Glomerular endothelial cell (primary cell): ENCODE results near the gene GPR18. TPM values are rescaled to one million over a fixed set of nuclear protein-coding genes. Genes with fewer than 3 reads are reported as not detected.

Experiments used
- DNase-seq: peaks from one replicate; pipeline ENCODE4 v3.0.0-alpha.2; 2011; ENCODE audit warnings: low read depth, low spot score; ENCODE audit errors: extremely low read depth
- total RNA-seq: library from RNA; depleted of rRNA; stranded (reverse); fragments of >200 nt; gene quantifications from 2 replicates; pipeline ENCODE4 v1.2.3, GENCODE V29; 2015

Gene GPR18
- total RNA-seq, 1 donor from 2014 or later: not detected

DNA sequence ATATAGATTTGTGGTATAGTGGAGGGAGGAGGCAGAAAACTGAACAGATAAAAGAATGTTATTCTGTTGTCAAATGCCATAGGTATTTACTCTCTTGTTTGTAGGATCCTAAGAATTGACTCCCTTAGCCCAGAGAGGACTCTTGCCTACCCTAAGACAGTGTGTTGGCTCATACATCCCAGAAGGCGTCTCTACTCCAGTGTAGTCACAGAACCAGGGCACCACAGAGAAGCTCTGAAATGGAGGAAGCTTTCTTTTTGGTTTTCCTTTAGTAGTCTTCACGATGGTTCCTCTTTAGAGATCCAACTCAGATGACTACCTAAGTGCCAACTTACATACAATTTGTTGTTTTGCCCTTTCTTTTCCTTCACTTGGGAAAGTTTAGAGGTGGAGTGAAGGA lies 35.0 kb upstream of the GPR18 start:
- no peak for DNase-seq

DNA sequence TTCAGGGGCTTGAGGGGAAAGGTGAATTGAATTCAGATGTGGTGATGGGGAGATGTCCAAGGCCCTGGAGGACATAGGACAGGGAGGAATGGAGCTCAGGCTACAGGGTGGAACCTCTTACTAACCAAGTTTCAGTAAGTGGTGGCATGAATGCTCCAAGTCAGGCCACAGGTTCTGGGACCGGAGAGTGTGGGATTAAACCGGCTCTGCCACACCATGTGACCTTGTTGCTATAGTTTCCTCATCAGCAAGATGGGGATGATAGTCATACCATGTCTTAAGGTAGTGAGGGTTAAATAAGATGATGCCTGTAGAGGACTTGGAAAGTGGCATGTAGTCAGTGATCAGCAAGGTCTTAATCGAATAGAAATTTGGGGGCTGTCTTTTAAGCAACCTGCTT lies 32.7 kb upstream of the GPR18 start:
- DNase-seq: no peak

DNA sequence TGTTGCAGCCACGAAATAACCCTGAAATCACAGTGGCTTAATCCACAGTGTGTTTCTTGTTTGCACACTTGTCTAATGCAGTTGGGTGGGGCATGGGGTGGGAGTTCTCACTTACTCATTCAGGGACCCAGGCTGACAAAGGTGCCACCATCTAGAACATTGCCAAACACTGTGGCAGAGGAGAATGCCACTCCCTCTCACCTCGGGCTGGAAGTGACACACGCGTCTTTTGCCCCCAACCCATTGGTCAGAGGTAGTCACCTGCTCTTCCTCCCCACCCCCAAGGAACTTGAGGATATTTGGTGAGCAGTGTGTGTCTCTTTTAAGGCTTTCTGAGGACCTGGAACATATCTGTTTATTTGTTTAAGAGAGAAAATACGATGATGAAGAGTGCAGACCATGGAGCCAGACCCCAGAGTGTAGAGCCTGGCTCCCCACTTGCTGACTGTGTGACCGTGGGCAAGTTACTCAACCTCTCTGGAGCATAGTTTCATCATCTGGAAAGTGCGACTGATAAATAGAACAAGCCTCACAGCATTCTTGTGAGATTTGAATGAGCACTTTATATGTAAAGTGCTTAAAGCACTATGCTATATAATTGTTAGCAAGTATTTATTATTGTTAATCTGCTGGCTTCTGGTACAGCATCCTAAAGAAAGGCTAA lies 31.6 kb upstream of the GPR18 start:
- no peak for DNase-seq

DNA sequence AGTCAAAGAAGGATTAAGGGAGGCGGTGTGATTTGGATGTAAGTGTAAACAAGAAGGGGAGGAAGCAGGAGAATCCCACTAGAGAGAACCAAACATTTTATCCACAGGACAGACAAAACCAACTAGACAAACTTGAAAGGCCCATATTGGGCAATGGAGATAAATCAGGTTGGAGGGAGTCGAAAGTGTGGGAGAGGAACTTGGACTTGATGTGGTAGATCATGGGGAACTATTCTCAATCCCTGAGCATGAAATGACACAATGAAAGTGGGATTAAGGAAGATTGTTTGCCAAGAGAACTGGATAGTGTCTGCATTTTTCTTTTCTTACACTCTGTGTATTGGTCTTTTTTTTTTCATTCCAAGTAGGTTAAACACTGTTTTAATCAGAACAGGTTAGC lies 31.1 kb upstream of the GPR18 start:
- DNase-seq: no peak

DNA sequence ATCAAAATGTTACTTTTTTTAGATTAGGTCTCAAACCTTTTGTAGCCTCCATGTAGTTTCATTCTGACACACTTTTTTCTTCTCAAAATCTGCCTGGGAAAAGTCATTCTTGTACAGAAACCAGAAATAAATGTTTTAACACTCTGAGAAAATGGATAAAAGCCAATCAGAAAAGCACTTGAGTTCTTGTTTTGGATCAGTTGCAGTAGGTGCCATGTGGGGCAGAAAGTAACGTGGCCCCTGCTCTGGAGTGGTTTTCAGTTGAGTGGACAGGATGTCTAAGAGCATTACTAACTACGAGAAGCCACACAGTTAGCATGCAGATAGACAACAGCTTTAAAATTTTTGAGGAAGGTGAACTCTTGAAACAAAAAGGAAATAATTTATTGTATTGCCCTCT lies 29.9 kb upstream of the GPR18 start:
- DNase-seq: no peak

DNA sequence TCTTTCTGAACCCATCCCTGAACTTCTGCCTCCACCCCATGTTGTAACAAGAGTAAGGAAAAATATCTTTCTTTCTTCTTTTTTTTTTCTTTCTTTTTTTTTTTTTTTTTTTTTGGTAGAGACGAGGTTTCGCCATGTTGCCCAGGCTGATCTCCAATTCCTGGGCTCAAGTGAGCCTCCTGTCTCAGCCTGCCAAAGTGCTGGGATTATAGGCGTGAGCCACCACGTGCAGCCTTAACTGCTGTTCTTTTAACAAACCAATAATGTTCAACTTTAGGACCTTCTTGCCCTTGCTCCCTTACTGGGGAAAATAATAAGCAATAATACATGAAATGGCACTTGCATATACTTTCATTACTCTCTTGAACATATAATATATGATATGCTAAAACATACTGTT lies 29.4 kb upstream of the GPR18 start:
- no peak for DNase-seq

DNA sequence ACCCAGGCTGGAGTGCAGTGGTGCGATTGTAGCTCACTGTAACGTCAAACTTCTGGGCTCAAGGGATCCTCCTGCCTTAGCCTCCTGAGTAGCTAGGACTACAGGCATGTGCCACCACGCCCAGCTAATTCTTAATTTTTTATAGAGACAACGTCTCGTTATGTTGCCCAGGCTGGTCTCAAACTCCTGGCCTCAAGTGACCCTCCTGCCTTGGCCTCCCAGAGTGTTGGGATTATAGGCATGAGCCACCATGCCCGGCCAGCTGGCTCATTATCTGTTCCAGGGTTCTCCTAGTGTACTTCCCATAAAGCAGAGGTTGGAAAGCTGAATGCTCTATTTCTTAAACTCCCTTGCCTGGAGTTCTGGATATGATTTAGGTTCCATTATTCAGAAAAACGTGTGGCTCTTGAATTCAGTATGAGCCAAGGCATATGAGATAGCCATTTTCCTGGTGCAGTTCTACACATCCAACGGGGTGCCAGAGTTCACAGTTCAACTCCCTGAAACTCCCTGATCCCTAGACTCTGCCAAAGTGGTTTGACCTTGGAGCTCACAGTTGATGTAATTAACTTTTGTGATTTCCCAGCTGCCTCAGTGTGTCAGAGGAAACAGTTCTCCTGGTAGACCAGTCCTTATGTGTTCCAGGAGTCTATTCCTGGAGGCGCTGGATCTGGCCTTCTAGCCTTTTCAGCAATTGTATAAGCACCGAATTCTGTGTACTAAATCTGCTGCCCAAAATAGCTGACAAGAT lies 27.4 kb upstream of the GPR18 start:
- DNase-seq: no peak

DNA sequence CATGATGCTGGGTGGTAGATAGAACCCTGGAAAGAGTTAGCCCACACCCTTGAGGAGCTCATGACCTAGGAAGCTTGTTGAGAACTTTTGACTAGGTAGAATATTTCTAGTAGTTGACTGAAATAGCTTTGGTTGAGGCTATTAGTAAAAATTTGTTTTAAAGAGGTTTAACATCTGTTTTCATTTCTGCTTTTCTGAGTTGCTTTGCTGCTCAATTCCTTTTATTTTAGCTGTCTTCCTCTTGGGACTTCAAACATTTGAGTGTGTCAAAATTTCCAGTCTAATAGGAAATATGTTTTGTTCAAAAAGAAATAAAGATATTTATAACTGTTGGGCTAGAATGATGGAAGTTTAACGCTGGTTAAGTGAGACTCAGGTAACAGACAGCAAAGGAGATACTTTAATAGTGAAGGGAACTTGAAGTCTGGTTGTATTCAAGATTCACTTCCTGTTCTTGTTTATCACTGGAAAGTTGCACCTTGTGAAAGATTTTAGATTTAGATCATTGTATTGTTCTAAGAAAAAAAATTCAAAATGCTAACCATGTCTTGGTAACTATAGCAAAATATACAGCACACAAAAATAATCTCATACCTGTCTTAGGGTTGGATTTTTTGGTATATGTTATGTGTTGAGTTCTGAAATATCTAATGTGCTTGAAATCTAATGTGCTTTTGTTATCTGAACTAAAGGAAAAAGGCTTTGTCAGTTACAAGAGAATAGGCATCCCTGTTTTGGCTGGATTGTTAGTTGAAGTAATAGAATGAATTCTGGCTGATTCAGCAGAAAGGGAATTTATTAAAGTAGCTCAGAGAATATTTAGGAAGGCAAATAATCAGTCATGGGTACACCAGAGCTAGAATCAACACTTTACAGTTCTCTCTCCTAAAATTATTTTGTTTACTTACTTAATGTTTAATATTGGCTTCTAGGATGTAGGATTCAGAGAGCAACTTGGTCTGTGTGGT lies 24.4 kb upstream of the GPR18 start:
- no peak for DNase-seq

DNA sequence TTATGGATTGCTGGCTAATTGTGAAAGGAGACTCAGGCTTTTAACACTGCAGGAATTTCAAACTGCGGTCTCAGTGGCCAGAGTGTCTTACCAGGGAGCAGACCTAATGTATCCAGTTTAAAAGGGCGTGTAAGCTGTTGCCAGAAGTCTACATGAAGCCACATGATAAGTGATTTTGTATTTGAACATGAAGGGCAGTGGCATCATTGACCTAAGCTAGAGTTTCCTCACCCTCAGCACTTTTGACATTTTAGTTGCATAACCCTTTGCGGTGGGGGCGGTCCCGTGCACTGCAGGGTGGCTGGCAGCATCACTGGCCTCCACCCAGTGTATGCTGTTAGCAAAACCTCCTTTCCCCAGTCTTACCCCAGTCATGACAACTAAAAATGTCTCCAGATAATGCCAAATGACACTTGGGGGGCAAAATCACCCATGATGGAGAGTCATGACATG lies 23.7 kb upstream of the GPR18 start:
- no peak for DNase-seq

DNA sequence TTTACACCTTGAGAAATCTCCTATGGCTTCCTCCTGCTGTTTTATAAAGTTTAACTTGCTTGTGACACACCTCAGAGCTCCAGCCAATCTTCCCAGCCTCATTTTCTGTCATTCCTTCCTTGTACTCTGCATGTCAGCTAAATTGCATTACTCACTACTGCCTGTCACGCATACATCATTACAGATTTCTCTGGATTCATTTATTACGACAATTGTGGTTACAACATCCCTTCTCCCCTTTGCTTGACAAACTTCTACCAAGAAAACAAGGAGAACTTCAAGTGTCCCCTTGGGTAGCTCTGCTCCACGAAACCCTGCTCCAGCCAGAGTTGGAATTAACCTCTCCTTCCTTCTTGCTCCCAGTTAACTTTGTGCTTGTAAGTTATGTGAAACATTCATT lies 22.0 kb upstream of the GPR18 start:
- no peak for DNase-seq

DNA sequence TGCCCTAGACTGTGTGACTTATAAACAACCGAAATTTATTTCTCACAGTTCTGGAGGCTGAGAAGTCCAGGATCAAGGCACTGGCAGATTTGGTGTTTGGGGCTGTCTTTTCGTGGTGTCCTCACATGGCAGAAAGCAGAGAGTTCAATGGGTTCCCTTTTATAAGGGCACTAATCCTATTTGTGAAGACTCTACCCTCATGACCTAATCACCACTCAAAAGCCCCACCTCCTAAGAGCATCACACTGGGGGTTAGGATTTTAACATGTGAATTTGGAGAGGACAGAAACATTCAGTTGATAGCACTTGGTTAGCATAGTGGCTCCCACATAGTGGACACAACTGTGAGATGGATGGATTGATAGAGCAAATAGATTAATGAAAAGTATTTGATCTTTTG lies 21.5 kb upstream of the GPR18 start:
- DNase-seq: no peak

DNA sequence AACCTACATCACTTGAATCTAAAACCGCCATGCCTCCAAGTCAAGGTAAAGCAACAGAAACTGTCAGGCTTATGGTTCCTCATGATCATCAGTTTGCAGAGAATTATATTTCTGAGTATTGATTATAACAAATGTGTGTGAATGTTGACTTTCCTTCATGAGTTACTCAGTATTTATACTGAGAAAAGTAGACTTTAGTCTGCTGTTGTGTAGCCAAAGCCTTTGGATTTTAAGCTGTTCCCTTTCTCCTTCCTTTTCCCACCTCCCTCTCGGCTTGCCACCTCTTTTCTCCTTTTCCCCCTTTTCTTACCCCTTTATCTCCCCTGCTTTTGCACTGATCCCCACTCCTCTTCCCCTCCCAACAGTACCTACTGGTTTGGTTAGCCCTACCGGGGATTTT lies 20.7 kb upstream of the GPR18 start:
- DNase-seq: no peak

DNA sequence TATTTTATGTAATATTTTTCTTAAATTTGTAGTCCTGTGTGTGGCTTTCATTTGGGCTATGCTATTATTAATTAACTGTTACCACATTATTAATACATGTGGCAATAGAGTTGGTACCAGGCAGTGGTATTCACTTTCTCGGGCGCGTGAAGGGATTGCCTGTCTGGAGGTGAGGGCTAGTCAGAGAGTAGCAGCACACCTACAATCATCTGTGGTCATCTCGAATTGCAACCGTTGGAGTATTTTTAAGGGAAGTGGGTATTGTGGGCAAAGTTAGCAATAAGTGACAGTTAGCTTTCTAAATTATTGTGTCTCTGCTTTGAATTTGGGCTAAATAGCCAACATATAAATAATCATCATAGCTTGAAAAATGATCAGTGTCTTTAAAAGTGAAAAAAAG lies 20.0 kb upstream of the GPR18 start:
- DNase-seq: no peak

DNA sequence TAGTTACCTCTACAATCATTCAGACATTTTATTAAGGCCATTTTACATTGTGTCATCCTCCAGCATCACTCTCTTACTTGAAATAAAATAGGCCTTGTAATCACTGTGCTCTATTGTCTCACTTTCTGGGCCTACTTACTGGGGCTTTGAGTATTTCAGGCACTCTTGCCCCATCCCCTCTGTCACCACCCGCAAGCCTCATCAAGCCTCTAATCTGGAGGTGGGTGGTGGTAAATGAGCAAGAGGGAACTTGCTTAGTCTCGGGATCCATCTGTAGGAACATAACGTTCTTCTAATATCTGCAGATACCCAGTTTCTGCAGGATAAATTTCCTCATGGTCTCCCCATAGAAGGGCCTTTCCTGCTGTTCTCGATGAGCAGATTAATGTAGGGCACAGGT lies 19.4 kb upstream of the GPR18 start:
- no peak for DNase-seq

DNA sequence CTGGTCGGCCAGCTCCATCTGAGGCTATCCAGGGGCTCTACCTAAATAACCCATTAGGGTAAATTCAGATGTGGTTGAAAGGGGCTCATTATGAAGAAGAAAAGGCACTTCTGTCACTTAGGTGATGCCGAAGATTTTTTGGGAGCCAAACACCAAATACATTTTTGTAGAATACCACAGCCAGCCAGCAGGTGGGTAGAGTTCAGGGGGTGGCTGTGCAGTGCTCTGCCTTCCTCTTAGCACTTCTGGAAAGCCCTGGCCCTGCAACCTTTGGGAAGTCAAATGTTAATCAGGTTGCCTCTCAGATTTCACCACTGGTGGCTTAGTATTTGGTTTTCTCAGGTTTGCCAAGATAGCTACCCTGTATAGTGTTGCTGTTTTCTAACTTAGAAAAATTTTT lies 18.5 kb upstream of the GPR18 start:
- no peak for DNase-seq

DNA sequence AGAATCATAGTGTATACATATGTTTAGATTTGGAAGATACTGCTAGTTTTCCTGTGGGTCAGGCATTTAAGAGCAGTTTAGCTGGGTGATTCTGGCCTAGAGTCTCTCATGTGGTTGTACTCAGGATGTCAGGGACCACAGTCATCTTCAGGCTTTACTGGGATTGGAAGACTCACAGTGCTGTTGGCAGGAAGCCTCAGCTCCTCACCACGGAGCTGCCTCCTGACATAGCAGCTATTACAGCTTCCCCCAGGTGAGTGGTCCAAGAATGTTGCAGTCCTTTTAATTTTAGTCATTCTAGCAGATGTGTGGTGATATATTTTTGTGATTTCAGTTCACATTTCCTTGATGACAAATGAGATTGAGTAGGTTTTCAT lies 16.9 kb upstream of the GPR18 start:
- DNase-seq: no peak

DNA sequence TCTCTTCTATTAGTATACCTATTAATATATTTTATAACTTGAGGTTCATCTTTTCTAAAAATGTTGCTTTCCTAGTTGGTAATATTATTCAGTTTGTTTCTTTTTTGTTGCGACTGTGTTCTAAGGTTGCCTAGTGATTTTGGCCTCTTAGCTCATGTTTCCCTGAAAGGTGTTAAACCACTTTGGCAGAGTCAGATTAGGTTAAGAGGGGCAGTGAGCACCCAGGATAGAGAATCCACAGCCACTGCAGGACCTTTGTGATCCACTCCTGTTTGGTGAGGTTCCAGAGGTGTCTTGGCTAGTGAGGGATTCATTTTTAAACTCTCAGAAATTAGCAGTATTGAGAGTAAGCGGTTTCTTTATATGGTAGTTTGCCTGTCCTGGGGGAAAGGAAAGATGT lies 14.9 kb upstream of the GPR18 start:
- no peak for DNase-seq

DNA sequence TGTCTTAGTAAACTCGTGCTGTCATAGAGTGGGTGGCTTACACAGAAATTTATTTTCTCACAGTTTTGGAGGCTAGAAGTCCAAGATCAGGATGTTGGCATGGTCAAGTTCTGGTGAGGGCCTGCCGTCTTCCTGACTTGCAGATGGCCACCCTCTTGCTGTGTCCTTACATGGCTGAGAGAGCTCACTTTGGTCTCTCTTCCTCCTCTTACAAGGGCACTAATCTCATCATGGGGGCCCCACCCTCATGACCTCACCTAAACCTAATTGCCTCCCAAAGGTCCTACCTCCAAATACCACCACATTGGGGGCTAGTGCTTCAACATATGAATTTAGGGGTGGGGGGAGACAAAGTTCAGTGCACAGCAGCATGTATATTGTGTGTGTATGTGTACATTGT lies 14.3 kb upstream of the GPR18 start:
- no peak for DNase-seq

DNA sequence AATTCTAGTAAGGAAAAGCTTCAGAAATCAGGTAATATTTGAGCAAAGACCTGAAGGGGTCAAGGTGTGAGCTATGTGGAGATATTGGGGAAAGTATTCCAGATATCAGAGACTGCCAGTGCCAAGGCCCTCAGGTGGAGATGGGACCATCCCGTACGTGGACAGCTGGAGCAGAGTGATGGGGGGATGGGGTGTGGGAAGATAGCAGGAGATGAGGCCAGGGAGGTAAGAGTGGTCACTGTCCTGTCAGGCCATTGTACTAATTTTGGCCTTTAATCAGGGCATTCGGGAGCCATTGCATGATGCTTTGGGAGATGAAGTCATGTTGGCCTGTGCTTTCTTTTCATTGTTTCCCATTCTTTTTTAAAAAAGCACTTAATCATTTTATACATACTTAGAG lies 13.1 kb upstream of the GPR18 start:
- DNase-seq: no peak

DNA sequence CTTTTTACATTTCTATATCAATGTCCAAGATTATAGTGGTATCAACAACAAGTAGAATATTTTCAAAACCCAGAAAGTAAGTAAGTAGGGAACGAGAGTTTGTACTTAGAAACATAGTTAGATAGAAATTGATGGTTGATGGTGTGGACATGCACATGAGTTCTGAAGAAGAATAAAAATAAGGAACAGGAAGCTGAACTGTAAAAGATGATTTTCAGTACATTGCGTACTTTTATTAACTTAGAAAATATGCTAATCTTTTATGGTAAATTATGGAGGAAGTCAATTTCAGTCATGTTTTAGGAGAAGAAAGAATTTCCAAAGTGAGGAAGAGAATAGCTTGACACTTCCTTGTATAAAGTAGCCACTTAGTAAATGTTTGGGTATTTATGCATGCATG lies 12.3 kb upstream of the GPR18 start:
- DNase-seq: no peak

DNA sequence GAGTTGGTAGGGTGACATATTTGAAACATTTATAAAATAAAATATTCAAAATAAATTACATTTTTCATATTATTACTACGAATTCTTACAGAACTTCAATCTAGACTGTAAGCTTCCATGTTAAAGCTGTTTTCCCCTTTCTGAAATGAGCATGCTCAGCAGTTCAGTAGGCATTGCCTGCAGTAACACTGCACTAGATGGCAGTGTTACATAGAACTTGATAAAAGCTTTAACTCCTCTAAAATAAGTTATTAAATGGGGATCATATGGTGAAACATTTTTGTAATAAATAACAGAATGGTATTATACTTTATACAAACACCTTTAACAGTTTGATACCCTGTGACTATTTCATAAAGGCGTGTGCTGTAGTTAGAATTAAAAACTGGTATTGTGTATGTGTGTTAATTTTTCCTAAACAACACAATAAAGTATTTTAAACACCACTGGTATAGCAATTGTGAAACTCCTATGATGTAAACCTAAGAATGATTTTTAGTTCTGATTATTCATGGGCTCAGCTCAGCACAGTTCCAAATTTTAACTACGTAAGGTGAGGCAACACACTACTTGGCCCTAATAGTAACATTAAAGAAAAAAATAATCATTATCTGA lies 11.6 kb upstream of the GPR18 start:
- peak; percentile 29 for DNase-seq
